H1 (cell line): ENCODE measurements around the gene SLC41A2.

Experiments
- CBX8 ChIP-seq: fragments of 300-800, 300-1000 bp; sonication (generic); IDR thresholded peaks from 2 replicates; pipeline ENCODE4 v1.7.1; 2016; ENCODE audit warnings: low read depth, low read length, borderline replicate concordance
- CTCF ChIP-seq, 3 experiments: IDR thresholded peaks; 1 replicate in 2 of 3; 2 replicates in 1 of 3; pipeline versions ENCODE4 v1.5.1 to v1.6.1; 2011; ENCODE audit warnings: low read length in 3 of 3, mild to moderate bottlenecking in 3 of 3, inconsistent platforms in 2 of 3, low read depth in 1 of 3, moderate library complexity in 1 of 3; ENCODE audit not compliant: insufficient read depth in 1 of 3; ENCODE audit errors: control extremely low read depth in 1 of 3
- RAD21 ChIP-seq, 2 experiments: IDR thresholded peaks in 1 of 2; conservative IDR thresholded peaks in 1 of 2; 2 replicates each; pipeline ENCODE4 v1.6.1; 2011; ENCODE audit warnings: low read depth in 2 of 2, low read length in 2 of 2, improper control_type of control experiment in 1 of 2, inconsistent platforms in 1 of 2, mild to moderate bottlenecking in 1 of 2, moderate library complexity in 1 of 2
- RFX5 ChIP-seq: IDR thresholded peaks from 2 replicates; pipeline ENCODE4 v1.6.1; 2011; ENCODE audit warnings: low read depth, low read length, improper control_type of control experiment, borderline replicate concordance
- YY1 ChIP-seq: IDR thresholded peaks from 2 replicates; pipeline ENCODE4 v1.6.1; 2011; ENCODE audit warnings: low read depth, mild to moderate bottlenecking, low read length
- TF ChIP-seq, protein P1 (sequence below): IDR thresholded peaks from 2 replicates; pipeline ENCODE4 v1.6.1; 2012; ENCODE audit warnings: inconsistent platforms

DNA sequence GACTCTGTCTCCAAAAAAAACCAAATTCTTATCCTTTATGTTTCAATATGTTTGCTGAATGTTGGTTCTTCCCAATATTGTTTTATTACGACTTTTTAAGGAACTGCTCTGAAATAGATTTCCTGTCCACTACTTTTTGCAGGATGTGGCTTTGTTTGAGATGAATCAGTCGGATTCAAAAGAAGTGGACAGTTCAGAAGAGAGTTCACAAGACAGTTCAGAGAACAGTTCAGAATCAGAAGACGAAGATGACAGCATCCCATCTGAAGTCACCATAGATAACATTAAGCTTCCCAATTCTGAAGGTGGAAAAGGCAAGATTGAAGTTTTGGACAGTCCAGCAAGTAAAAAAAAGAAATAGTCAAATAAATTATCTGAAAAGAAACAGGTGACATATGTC lies 36.2 kb upstream of the SLC41A2 start:
- TF ChIP-seq CBX8 = no peak
- TF ChIP-seq CTCF (IDR thresholded peaks at IDR 0.05; ENCODE audit: control extremely low read depth in 1 of 3, insufficient read depth in 1 of 3, low read depth in 1 of 3, low read length in 3 of 3) = no peak
- no peak for TF ChIP-seq YY1
- TF ChIP-seq RFX5 = no peak
- TF ChIP-seq, protein P1, sequence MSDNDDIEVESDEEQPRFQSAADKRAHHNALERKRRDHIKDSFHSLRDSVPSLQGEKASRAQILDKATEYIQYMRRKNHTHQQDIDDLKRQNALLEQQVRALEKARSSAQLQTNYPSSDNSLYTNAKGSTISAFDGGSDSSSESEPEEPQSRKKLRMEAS = no peak
- TF ChIP-seq RAD21 (IDR thresholded peaks at IDR 0.05 in 1 of 2, conservative IDR thresholded peaks at IDR 0.05 in 1 of 2; ENCODE audit: low read depth in 2 of 2, low read length in 2 of 2) = no peak
